ENCODE data around the gene RBMS3. TPM values are rescaled to one million over a fixed set of nuclear protein-coding genes. Genes with fewer than 3 reads are reported as not detected.

The RBMS3 gene
- total RNA-seq, 1 donor from 2014 or later = 13.2 TPM

- H3K4me3 ChIP-seq (ENCODE audit: low read depth, low read length) = no peak overlapping the region
- DNase-seq (ENCODE audit: low read depth) = no peak
- TF ChIP-seq CTCF (conservative IDR thresholded peaks at IDR 0.05; ENCODE audit: low read depth, low read length) = no peak
These were observed 295.3 kb downstream of the RBMS3 start for GRCh38 chr3:29576181-29576580.

- DNase-seq (ENCODE audit: low read depth) = no peak
- no peak for TF ChIP-seq CTCF (conservative IDR thresholded peaks at IDR 0.05; ENCODE audit: low read depth, low read length)
- no peak overlapping the region for H3K4me3 ChIP-seq (ENCODE audit: low read depth, low read length)
These were observed 295.8 kb downstream of the RBMS3 start for GRCh38 chr3:29576675-29577074.

- H3K4me3 ChIP-seq (ENCODE audit: low read depth, low read length) = no peak overlapping the region
- DNase-seq (ENCODE audit: low read depth) = no peak
- TF ChIP-seq CTCF (conservative IDR thresholded peaks at IDR 0.05; ENCODE audit: low read depth, low read length) = no peak
These were observed 296.4 kb downstream of the RBMS3 start for GRCh38 chr3:29577250-29577649.

GRCh38 chr3:29581311-29581710, 300.4 kb downstream of the RBMS3 start:
- H3K4me3 ChIP-seq (ENCODE audit: low read depth, low read length) = no peak overlapping the region
- no peak for DNase-seq (ENCODE audit: low read depth)
- TF ChIP-seq CTCF (conservative IDR thresholded peaks at IDR 0.05; ENCODE audit: low read depth, low read length) = no peak

- no peak overlapping the region for H3K4me3 ChIP-seq (ENCODE audit: low read depth, low read length)
- DNase-seq (ENCODE audit: low read depth) = no peak
- no peak for TF ChIP-seq CTCF (conservative IDR thresholded peaks at IDR 0.05; ENCODE audit: low read depth, low read length)
These were observed 301.4 kb downstream of the RBMS3 start for GRCh38 chr3:29582273-29582672.

GRCh38 chr3:29583861-29584260, 303.0 kb downstream of the RBMS3 start:
- no peak overlapping the region for H3K4me3 ChIP-seq (ENCODE audit: low read depth, low read length)
- no peak for TF ChIP-seq CTCF (conservative IDR thresholded peaks at IDR 0.05; ENCODE audit: low read depth, low read length)
- no peak for DNase-seq (ENCODE audit: low read depth)

- no peak for TF ChIP-seq CTCF (conservative IDR thresholded peaks at IDR 0.05; ENCODE audit: low read depth, low read length)
- H3K4me3 ChIP-seq (ENCODE audit: low read depth, low read length) = no peak overlapping the region
- no peak for DNase-seq (ENCODE audit: low read depth)
These were observed 304.5 kb downstream of the RBMS3 start for GRCh38 chr3:29585368-29585767.

All from epithelial cell of proximal tubule (primary cell).